MM.1S (cell line): Measurements from ENCODE around the gene SLCO3A1.

Experiments used
- DNase-seq: peaks from one replicate; pipeline ENCODE4 v3.0.0-alpha.2; 2015
- H2AFZ ChIP-seq: fragments of 300-600 bp; sonication (generic); 2 replicates; pipeline ENCODE4 v1.6.0; 2016; ENCODE audit warnings: antibody characterized with exemption, low read length
- H3F3A ChIP-seq: fragments of 300-600 bp; sonication (generic); 2 replicates; pipeline ENCODE4 v1.6.1; 2016; ENCODE audit warnings: mild to moderate bottlenecking, antibody characterized with exemption, low read length, moderate library complexity, mixed read lengths; ENCODE audit not compliant: insufficient read depth
- H3K27ac ChIP-seq: fragments of 300-600 bp; sonication (generic); 2 replicates; pipeline ENCODE4 v1.5.1; 2016; ENCODE audit warnings: mild to moderate bottlenecking, low read length
- H3K27me3 ChIP-seq: fragments of 300-600 bp; sonication (generic); replicated peaks from 2 replicates; pipeline ENCODE4 v1.6.0; 2016; ENCODE audit warnings: low read length; ENCODE audit not compliant: insufficient read depth
- H3K36me3 ChIP-seq: fragments of 300-600 bp; sonication (generic); replicated peaks from 2 replicates; pipeline ENCODE4 v1.6.1; 2016; ENCODE audit warnings: mild to moderate bottlenecking, low read length, mixed read lengths; ENCODE audit not compliant: insufficient read depth
- H3K4me1 ChIP-seq: fragments of 300-600 bp; sonication (generic); 2 replicates; pipeline ENCODE4 v1.6.1; 2016; ENCODE audit warnings: low read length, mixed read lengths
- H3K4me2 ChIP-seq: fragments of 300-600 bp; sonication (generic); 2 replicates; pipeline ENCODE4 v1.6.0; 2016; ENCODE audit warnings: low read depth, low read length
- H3K4me3 ChIP-seq: fragments of 300-600 bp; sonication (generic); 2 replicates; pipeline ENCODE4 v1.5.1; 2016; ENCODE audit warnings: low read length, mixed read lengths
- H3K79me2 ChIP-seq: fragments of 300-600 bp; sonication (generic); 2 replicates; pipeline ENCODE4 v1.6.1; 2016; ENCODE audit warnings: mixed run types, low read length, mixed read lengths
- H3K9ac ChIP-seq: fragments of 300-600 bp; sonication (generic); 2 replicates; pipeline ENCODE4 v1.6.1; 2016; ENCODE audit warnings: low read length, mixed read lengths
- H3K9me2 ChIP-seq: fragments of 300-600 bp; sonication (generic); replicated peaks from 2 replicates; pipeline ENCODE4 v1.6.1; 2016; ENCODE audit warnings: mild to moderate bottlenecking, low read length, mixed read lengths; ENCODE audit not compliant: insufficient read depth
- H3K9me3 ChIP-seq: fragments of 300-600 bp; sonication (generic); replicated peaks from 2 replicates; pipeline ENCODE4 v1.6.1; 2016; ENCODE audit warnings: mild to moderate bottlenecking, low read length, mixed read lengths; ENCODE audit not compliant: insufficient read depth
- H4K20me1 ChIP-seq: fragments of 300-600 bp; sonication (generic); 2 replicates; pipeline ENCODE4 v1.6.1; 2016; ENCODE audit warnings: mild to moderate bottlenecking, low read length, moderate library complexity, mixed read lengths; ENCODE audit not compliant: insufficient read depth
- EZH2 ChIP-seq: fragments of 300-600 bp; sonication (generic); optimal IDR thresholded peaks from 2 replicates; pipeline ENCODE3; 2017; ENCODE audit warnings: low read depth, mild to moderate bottlenecking, antibody characterized with exemption, low read length, mixed read lengths
- EZH2phosphoT487 ChIP-seq: fragments of 300-600 bp; sonication (generic); IDR thresholded peaks from 2 replicates; pipeline ENCODE4 v1.6.1; 2018; ENCODE audit warnings: antibody characterized with exemption, low read length
- TF ChIP-seq, protein P1 (sequence below): fragments of 300-600 bp; sonication (generic); IDR thresholded peaks from 2 replicates; pipeline ENCODE4 v1.5.1; 2016; ENCODE audit warnings: antibody characterized with exemption, low read length, mixed read lengths

Gene SLCO3A1

DNA sequence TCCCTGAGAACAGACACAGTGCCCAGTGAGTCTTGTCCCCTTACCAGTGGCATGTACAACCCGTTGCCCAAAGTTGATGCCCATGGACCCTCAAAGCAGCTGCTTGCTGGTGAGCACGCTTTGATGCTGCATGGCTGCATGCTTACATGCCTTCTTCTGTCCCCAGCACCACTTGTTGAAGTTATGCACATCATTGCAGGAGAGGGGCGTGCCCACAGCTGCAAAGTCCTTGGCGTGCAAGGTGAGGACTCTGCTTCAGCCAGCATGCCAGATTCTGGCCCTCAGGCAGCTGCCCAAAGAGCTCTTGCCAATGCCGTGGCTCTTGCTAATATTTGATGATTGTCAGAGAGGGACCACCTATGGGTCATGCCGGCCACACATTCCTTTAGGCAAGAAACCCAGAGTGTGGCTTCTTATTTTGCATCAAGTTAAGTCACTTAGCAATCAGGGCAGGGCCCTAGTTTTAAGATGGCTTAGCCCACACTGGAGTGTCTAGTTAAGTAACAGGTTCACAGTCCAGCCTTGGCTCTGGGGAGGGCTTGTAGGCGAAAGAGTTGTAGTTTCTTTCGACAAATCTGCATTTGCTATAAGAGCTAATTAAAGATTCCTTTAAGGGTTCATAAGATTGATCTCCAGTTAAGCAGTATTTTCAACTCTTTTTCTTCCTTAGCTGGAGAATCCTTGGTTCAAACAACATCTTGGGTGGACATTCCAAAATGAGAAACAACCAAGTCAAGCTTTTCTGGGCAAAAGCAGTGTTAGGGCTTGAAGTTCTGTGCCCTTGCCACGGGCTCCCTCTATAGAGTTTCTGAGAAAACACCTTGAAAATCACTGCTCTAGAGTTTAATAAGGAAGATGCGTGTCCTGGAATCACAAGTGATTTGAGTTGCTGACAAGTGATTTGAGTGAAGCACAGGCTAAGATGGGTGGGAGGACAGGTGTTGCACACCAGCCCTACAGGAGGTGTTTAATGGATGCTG lies 128.6 kb downstream of the SLCO3A1 start:
- Histone ChIP-seq H3F3A (no peaks in the 10 kb centered on the region), H3K9me2 (no peaks in the 10 kb centered on the region), H3K4me2 (no peak overlapping the region), H4K20me1 (no peaks in the 10 kb centered on the region), H3K9ac (no peak overlapping the region), H3K36me3 (no peaks in the 10 kb centered on the region), H3K9me3 (no peaks in the 10 kb centered on the region), H2AFZ (no peak overlapping the region), H3K27me3 (no peaks in the 10 kb centered on the region), H3K4me1 (no peaks in the 10 kb centered on the region), H3K4me3 (no peak overlapping the region), H3K27ac (no peak overlapping the region), H3K79me2 (no peaks in the 10 kb centered on the region)
- no peak for DNase-seq
- no peak for TF ChIP-seq EZH2
- no peak for TF ChIP-seq EZH2phosphoT487
- TF ChIP-seq, protein P1, sequence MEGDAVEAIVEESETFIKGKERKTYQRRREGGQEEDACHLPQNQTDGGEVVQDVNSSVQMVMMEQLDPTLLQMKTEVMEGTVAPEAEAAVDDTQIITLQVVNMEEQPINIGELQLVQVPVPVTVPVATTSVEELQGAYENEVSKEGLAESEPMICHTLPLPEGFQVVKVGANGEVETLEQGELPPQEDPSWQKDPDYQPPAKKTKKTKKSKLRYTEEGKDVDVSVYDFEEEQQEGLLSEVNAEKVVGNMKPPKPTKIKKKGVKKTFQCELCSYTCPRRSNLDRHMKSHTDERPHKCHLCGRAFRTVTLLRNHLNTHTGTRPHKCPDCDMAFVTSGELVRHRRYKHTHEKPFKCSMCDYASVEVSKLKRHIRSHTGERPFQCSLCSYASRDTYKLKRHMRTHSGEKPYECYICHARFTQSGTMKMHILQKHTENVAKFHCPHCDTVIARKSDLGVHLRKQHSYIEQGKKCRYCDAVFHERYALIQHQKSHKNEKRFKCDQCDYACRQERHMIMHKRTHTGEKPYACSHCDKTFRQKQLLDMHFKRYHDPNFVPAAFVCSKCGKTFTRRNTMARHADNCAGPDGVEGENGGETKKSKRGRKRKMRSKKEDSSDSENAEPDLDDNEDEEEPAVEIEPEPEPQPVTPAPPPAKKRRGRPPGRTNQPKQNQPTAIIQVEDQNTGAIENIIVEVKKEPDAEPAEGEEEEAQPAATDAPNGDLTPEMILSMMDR: no peak

DNA sequence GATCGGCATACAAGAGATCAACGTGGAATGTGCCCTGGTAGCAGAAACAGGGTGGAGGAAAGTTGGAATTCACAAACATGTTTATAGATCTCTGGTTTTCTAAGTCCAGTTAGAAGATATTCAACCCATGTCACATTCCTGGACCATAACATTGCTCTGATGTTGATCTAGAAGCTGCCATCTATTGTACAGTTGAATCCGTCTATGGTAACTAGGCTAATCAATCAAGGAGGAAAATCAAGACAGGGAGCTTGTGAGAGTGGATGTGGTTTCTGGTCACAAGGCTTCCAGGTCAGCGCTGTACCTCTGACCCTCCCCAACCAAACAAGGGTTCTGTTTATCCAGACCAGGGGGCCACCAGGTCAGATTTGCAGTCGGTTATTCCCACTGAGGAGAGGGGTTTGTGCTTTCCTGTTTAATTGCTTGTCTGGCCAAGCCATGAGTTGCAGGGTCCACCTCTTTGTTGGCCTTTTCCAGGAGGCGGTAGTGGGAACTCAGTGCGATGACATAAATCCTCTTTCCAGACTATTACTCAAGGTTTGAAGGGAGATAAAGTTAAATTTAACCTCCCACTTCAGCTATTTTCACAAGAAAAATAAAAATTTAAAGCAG lies 130.3 kb downstream of the SLCO3A1 start:
- H3K9me3 ChIP-seq: no peaks in the 10 kb centered on the region
- H3K27me3 ChIP-seq: no peaks in the 10 kb centered on the region
- no peaks in the 10 kb centered on the region for H3K9me2 ChIP-seq
- no peak overlapping the region for H3K27ac ChIP-seq
- H3K4me1 ChIP-seq: no peaks in the 10 kb centered on the region
- no peaks in the 10 kb centered on the region for H3F3A ChIP-seq
- no peak overlapping the region for H3K4me3 ChIP-seq
- H2AFZ ChIP-seq: no peak overlapping the region
- TF ChIP-seq, protein P1: no peak
- no peak for TF ChIP-seq EZH2
- TF ChIP-seq EZH2phosphoT487: no peak
- H4K20me1 ChIP-seq: no peaks in the 10 kb centered on the region
- H3K36me3 ChIP-seq: no peaks in the 10 kb centered on the region
- no peak overlapping the region for H3K9ac ChIP-seq
- no peak overlapping the region for H3K4me2 ChIP-seq
- no peaks in the 10 kb centered on the region for H3K79me2 ChIP-seq
- DNase-seq: no peak

DNA sequence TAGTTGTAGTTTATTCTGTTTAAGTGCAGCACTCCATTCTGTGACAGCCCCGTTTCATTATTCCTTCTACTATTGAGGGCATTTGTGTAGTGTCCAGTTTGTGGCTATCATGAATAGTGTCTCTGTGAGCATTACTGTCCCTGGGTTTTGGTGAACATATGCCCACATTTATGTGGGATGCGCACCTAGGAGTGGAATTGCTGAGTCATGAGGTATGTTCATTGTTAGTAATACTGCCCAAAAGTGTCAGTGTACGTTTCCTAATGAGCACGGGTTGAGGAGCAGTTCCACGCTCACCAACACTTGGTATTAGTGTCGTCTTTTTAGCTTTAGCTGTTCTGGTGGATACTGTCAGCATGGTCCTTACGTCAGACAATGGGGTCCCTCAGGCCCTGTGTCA lies 131.8 kb downstream of the SLCO3A1 start:
- H3F3A ChIP-seq: no peaks in the 10 kb centered on the region
- H3K4me2 ChIP-seq: no peak overlapping the region
- H3K9me2 ChIP-seq: no peaks in the 10 kb centered on the region
- no peak overlapping the region for H3K27ac ChIP-seq
- no peak overlapping the region for H2AFZ ChIP-seq
- no peaks in the 10 kb centered on the region for H3K4me1 ChIP-seq
- H3K27me3 ChIP-seq: no peaks in the 10 kb centered on the region
- no peaks in the 10 kb centered on the region for H3K79me2 ChIP-seq
- no peak overlapping the region for H3K9ac ChIP-seq
- H3K36me3 ChIP-seq: no peaks in the 10 kb centered on the region
- H4K20me1 ChIP-seq: no peaks in the 10 kb centered on the region
- TF ChIP-seq EZH2: no peak
- no peak for TF ChIP-seq EZH2phosphoT487
- TF ChIP-seq, protein P1: no peak
- no peak for DNase-seq
- no peak overlapping the region for H3K4me3 ChIP-seq
- H3K9me3 ChIP-seq: no peaks in the 10 kb centered on the region
